Stimulated activated CD8-positive, alpha-beta memory T cell treated with anti-CD3 and anti-CD28 coated beads, Interleukin-2, amount 100 ng/mL, for 48 hours (primary cell): Measurements from ENCODE around the gene HAO1.
"Not testable (repeated sequence)": the region's sequence is repeated elsewhere in the genome, so short reads cannot be mapped to it uniquely, and the experiment has no call there.

Experiments
- DNase-seq, 2 donors: peaks; one replicate each; pipeline ENCODE4 v3.0.0-alpha.2; 2020; ENCODE audit warnings: low read depth in 2 of 2

Gene HAO1

GRCh38 chr20:7855545-7855944 is 84.7 kb downstream of the HAO1 start:
- DNase-seq = no peak

GRCh38 chr20:7853493-7853892 is 86.8 kb downstream of the HAO1 start:
- DNase-seq = no peak

GRCh38 chr20:7850775-7851490 is 89.3 kb downstream of the HAO1 start:
- DNase-seq = no peak

- no peak for DNase-seq
Measured at GRCh38 chr20:7849675-7850074, 90.6 kb downstream of the HAO1 start.

- DNase-seq = no peak
Measured at GRCh38 chr20:7848351-7848750, 91.9 kb downstream of the HAO1 start.

GRCh38 chr20:7843613-7844012 is 96.6 kb downstream of the HAO1 start:
- no peak for DNase-seq

- DNase-seq = no peak
Measured at GRCh38 chr20:7841971-7842310, 98.3 kb downstream of the HAO1 start.

GRCh38 chr20:7841291-7841970 is 98.8 kb downstream of the HAO1 start:
- DNase-seq = no peak

GRCh38 chr20:7836076-7836475 is 104.2 kb downstream of the HAO1 start:
- DNase-seq = no peak

- DNase-seq = not testable (repeated sequence)
Measured at GRCh38 chr20:7834441-7834840, 105.8 kb downstream of the HAO1 start.
